ENCODE data around the gene ADAMTSL2.
"Not testable (repeated sequence)": the region's sequence is repeated elsewhere in the genome, so short reads cannot be mapped to it uniquely, and the experiment has no call there.

Gene ADAMTSL2

DNA sequence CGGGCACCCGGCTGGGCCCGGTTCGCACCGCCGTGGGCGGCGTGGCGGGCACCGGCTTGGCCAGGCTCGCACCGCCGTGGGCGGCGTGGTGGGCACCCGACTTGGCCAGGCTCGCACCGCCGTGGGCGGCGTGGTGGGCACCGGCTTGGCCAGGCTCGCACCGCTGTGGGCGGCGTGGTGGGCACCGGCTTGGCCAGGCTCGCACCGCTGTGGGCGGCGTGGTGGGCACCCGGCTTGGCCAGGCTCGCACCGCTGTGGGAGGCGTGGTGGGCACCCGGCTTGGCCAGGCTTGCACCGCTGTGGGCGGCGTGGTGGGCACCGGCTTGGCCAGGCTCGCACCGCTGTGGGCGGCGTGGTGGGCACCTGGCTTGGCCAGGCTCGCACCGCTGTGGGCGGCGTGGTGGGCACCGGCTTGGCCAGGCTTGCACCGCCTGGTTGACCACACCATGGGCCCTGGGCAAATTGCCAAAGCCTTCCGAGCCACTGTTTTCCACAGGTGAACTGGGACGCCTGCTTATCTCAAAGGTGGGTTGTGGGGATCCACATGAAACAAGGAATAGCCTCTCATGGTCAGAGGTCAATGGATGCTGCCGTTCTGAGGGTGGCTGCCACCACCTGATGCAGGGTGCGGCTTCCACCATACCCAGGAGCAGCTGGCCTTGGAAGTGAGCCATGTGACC lies 28.2 kb downstream of the ADAMTSL2 start:
- Histone ChIP-seq H3K4me2 (ENCODE audit: low read length) (no peak overlapping the region), H3K4me3 (ENCODE audit: low read length) (no peak overlapping the region), H3K9me3 (ENCODE audit: insufficient read depth, low read length) (no peaks in the 10 kb centered on the region), H3K36me3 (replicated peaks; ENCODE audit: low read depth, low read length) (no peaks in the 10 kb centered on the region), H3K79me2 (ENCODE audit: low read length) (no peaks in the 10 kb centered on the region), H3K9ac (ENCODE audit: low read length) (no peak overlapping the region), H4K20me1 (ENCODE audit: insufficient read depth, low read length) (no peaks in the 10 kb centered on the region), H3K27me3 (ENCODE audit: low read depth, low read length) (peaks cover 6% of the 10 kb centered on the region), H3K4me1 (ENCODE audit: low read length) (no peaks in the 10 kb centered on the region), H3K27ac (ENCODE audit: low read length) (no peak overlapping the region), H2AFZ (ENCODE audit: low read depth, low read length) (no peak overlapping the region)
- no peak for TF ChIP-seq EZH2phosphoT487 (IDR thresholded peaks at IDR 0.05; ENCODE audit: low read depth)

DNA sequence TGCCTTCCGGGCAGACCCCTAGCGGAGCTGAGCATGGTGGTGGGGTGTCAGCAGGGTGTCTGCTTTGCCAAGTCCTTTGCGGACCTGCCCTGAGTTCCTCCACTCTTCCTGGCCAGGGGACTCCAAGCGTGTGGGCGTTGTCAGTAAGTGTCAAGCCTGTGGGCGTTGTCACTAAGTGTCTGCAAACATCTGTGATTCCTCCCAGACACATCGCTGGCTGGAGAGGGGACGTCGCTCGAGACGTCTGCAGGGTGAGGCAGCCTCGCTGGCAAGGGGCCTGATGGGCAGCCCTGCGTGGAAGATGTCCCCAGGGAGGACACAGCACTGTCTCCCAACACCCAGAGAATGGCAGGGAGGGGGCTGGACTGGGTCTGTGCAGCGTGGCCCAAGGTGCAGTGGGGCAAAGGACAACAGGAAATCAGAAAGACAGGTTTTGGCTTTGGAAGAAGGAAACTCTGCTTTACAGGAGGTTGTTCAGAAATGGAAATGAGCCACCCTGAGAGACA lies 28.8 kb downstream of the ADAMTSL2 start:
- Histone ChIP-seq H4K20me1 (ENCODE audit: insufficient read depth, low read length) (no peaks in the 10 kb centered on the region), H3K4me2 (ENCODE audit: low read length) (no peak overlapping the region), H3K4me1 (ENCODE audit: low read length) (no peaks in the 10 kb centered on the region), H3K27me3 (ENCODE audit: low read depth, low read length) (peaks cover 6% of the 10 kb centered on the region), H3K9ac (ENCODE audit: low read length) (no peak overlapping the region), H3K36me3 (replicated peaks; ENCODE audit: low read depth, low read length) (no peaks in the 10 kb centered on the region), H2AFZ (ENCODE audit: low read depth, low read length) (no peak overlapping the region), H3K9me3 (ENCODE audit: insufficient read depth, low read length) (no peaks in the 10 kb centered on the region), H3K79me2 (ENCODE audit: low read length) (no peaks in the 10 kb centered on the region), H3K27ac (ENCODE audit: low read length) (no peak overlapping the region), H3K4me3 (ENCODE audit: low read length) (no peak overlapping the region)
- TF ChIP-seq, protein P1, sequence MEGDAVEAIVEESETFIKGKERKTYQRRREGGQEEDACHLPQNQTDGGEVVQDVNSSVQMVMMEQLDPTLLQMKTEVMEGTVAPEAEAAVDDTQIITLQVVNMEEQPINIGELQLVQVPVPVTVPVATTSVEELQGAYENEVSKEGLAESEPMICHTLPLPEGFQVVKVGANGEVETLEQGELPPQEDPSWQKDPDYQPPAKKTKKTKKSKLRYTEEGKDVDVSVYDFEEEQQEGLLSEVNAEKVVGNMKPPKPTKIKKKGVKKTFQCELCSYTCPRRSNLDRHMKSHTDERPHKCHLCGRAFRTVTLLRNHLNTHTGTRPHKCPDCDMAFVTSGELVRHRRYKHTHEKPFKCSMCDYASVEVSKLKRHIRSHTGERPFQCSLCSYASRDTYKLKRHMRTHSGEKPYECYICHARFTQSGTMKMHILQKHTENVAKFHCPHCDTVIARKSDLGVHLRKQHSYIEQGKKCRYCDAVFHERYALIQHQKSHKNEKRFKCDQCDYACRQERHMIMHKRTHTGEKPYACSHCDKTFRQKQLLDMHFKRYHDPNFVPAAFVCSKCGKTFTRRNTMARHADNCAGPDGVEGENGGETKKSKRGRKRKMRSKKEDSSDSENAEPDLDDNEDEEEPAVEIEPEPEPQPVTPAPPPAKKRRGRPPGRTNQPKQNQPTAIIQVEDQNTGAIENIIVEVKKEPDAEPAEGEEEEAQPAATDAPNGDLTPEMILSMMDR (IDR thresholded peaks at IDR 0.05; ENCODE audit: low read depth, low read length) = no peak
- TF ChIP-seq EZH2phosphoT487 (IDR thresholded peaks at IDR 0.05; ENCODE audit: low read depth) = no peak

DNA sequence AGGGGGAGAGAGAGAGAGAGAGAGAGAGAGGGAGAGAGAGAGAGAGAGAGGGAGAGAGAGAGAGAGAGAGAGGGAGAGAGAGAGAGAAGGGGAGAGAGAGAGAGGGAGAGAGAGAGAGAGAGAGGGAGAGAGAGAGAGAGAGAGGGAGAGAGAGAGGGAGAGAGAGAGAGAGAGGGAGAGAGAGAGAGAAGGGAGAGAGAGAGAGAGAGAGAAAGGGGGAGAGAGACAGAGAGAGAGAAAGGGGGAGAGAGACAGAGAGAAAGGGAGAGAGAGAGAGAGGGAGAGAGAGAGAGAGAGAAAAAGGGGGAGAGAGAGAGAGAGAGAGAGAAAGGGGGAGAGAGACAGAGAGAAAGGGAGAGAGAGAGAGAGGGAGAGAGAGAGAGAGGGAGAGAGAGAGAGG lies 29.3 kb downstream of the ADAMTSL2 start:
- not testable (repeated sequence) for H3K36me3 ChIP-seq (replicated peaks; ENCODE audit: low read depth, low read length); H3K4me2 ChIP-seq (ENCODE audit: low read length); H3K79me2 ChIP-seq (ENCODE audit: low read length); H3K4me1 ChIP-seq (ENCODE audit: low read length); H3K4me3 ChIP-seq (ENCODE audit: low read length); H3K27ac ChIP-seq (ENCODE audit: low read length); H3K27me3 ChIP-seq (ENCODE audit: low read depth, low read length); H3K9me3 ChIP-seq (ENCODE audit: insufficient read depth, low read length); H4K20me1 ChIP-seq (ENCODE audit: insufficient read depth, low read length); H2AFZ ChIP-seq (ENCODE audit: low read depth, low read length); H3K9ac ChIP-seq (ENCODE audit: low read length)

DNA sequence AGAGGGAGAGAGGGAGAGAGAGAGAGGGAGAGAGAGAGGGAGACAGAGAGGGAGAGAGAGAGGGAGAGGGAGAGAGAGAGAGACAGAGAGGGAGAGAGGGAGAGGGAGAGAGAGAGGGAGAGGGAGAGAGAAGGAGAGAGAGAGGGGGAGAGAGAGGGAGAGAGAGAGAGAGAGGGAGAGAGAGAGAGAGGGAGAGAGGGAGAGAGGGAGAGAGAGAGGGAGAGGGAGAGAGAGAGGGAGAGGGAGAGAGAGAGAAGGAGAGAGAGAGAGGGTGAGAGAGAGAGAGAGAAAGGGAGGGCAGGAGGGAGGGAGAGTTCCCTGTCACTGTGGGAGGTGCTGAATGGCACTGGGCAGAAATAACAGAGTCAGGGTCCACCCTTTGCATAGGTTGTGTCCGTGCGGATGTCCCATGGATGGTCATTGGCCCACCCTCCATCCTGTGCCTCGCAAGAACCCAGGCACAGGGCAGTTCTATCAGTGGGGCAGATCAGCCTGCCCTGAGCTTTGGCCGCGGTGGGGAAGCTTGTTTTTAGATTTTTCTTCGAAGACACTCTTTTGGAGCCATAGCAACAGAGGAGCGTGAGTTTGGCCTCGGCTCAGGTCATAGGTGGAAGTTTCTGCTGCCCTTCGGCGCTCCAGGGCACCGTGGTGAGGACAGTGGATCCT lies 30.1 kb downstream of the ADAMTSL2 start:
- Histone ChIP-seq H3K9ac (ENCODE audit: low read length) (no peak overlapping the region), H3K9me3 (ENCODE audit: insufficient read depth, low read length) (no peaks in the 10 kb centered on the region), H3K27me3 (ENCODE audit: low read depth, low read length) (peaks cover 3% of the 10 kb centered on the region; the same call in 1 of the 2 replicates), H3K4me2 (ENCODE audit: low read length) (no peak overlapping the region), H3K27ac (ENCODE audit: low read length) (no peak overlapping the region), H2AFZ (ENCODE audit: low read depth, low read length) (no peak overlapping the region), H3K36me3 (replicated peaks; ENCODE audit: low read depth, low read length) (no peaks in the 10 kb centered on the region), H4K20me1 (ENCODE audit: insufficient read depth, low read length) (no peaks in the 10 kb centered on the region), H3K79me2 (ENCODE audit: low read length) (no peaks in the 10 kb centered on the region), H3K4me1 (ENCODE audit: low read length) (no peaks in the 10 kb centered on the region), H3K4me3 (ENCODE audit: low read length) (no peak overlapping the region)
- TF ChIP-seq, protein P1 (IDR thresholded peaks at IDR 0.05; ENCODE audit: low read depth, low read length) = no peak
- no peak for TF ChIP-seq EZH2phosphoT487 (IDR thresholded peaks at IDR 0.05; ENCODE audit: low read depth)

DNA sequence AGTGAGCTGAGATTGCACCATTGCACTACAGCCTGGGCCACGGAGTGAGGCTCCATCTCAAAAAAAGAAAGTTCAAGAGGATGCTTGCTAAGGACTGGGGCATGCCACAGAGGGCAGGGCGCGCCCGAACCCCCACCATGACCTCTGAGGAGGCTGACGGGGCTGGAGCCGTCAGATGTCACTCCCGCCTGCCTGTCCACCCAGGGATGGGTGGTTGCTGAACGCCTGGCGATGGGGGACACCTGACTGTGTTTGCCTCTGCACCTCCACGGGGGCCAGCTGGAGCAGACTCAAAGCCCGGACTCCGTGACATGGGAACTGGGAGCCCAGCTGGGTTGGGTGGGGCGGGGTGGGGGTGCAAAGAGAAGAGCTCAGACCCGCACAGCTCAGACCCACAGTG lies 31.9 kb downstream of the ADAMTSL2 start:
- Histone ChIP-seq H3K79me2 (ENCODE audit: low read length) (no peaks in the 10 kb centered on the region), H3K27me3 (ENCODE audit: low read depth, low read length) (no peaks in the 10 kb centered on the region), H3K36me3 (replicated peaks; ENCODE audit: low read depth, low read length) (no peaks in the 10 kb centered on the region), H4K20me1 (ENCODE audit: insufficient read depth, low read length) (no peaks in the 10 kb centered on the region), H3K4me1 (ENCODE audit: low read length) (no peaks in the 10 kb centered on the region), H3K4me2 (ENCODE audit: low read length) (no peak overlapping the region), H3K9me3 (ENCODE audit: insufficient read depth, low read length) (no peaks in the 10 kb centered on the region), H2AFZ (ENCODE audit: low read depth, low read length) (no peak overlapping the region), H3K27ac (ENCODE audit: low read length) (no peak overlapping the region), H3K4me3 (ENCODE audit: low read length) (no peak overlapping the region), H3K9ac (ENCODE audit: low read length) (no peak overlapping the region)
- no peak for TF ChIP-seq EZH2phosphoT487 (IDR thresholded peaks at IDR 0.05; ENCODE audit: low read depth)
- TF ChIP-seq, protein P1 (IDR thresholded peaks at IDR 0.05; ENCODE audit: low read depth, low read length) = no peak
